CD14-positive monocyte (primary cell): ENCODE results near the gene BNIPL. TPM values are rescaled to one million over a fixed set of nuclear protein-coding genes. Genes with fewer than 3 reads are reported as not detected.

Experiments
- DNase-seq, 3 donors: peaks; one replicate each; pipeline ENCODE4 v3.0.0-alpha.2; 2011 to 2022
- H2AFZ ChIP-seq: 2 replicates; pipeline ENCODE4 v1.6.0; 2012; ENCODE audit warnings: mild to moderate bottlenecking, low read depth, low read length, inconsistent platforms; ENCODE audit not compliant: insufficient read depth, poor library complexity, severe bottlenecking
- H3K27ac ChIP-seq, 2 donors: 1 replicate in 1 of 2; 2 replicates in 1 of 2; pipeline ENCODE4 v1.5.1; 2012 to 2013; ENCODE audit warnings: low read length in 2 of 2, control low read depth in 1 of 2, inconsistent platforms in 1 of 2, low read depth in 1 of 2, mild to moderate bottlenecking in 1 of 2
- H3K27me3 ChIP-seq, 2 donors: one replicate each; pipeline versions ENCODE4 v1.6.0 to v1.6.1; 2011 to 2013; ENCODE audit warnings: low read length in 2 of 2; ENCODE audit not compliant: control insufficient read depth in 2 of 2, insufficient read depth in 2 of 2
- H3K36me3 ChIP-seq, 2 donors: replicated peaks in 1 of 2; 1 replicate in 1 of 2; 2 replicates in 1 of 2; pipeline versions ENCODE4 v1.5.1 to v1.6.1; 2012 to 2013; ENCODE audit warnings: low read length in 2 of 2, control low read depth in 1 of 2, inconsistent platforms in 1 of 2, mild to moderate bottlenecking in 1 of 2; ENCODE audit not compliant: insufficient read depth in 2 of 2, control insufficient read depth in 1 of 2
- H3K4me1 ChIP-seq, 2 donors: 1 replicate in 1 of 2; 2 replicates in 1 of 2; pipeline versions ENCODE4 v1.5.1 to v1.6.1; 2012 to 2013; ENCODE audit warnings: low read length in 2 of 2, control low read depth in 1 of 2, inconsistent platforms in 1 of 2, mild to moderate bottlenecking in 1 of 2, moderate library complexity in 1 of 2; ENCODE audit not compliant: insufficient read depth in 2 of 2, control insufficient read depth in 1 of 2
- H3K4me2 ChIP-seq: replicated peaks from 2 replicates; pipeline ENCODE3; 2012; ENCODE audit warnings: low read length, moderate library complexity, mild to moderate bottlenecking; ENCODE audit not compliant: poor library complexity, severe bottlenecking; ENCODE audit errors: extremely low read depth
- H3K4me3 ChIP-seq, 3 experiments: fragments of 200-600 bp in 1 of 3; sonication (generic) in 1 of 3; replicated peaks in 1 of 3; 1 replicate in 2 of 3; 2 replicates in 1 of 3; pipeline ENCODE4 v1.5.1; 2011 to 2013; ENCODE audit warnings: low read length in 3 of 3, mild to moderate bottlenecking in 3 of 3, control low read depth in 2 of 3, low read depth in 2 of 3, inconsistent platforms in 1 of 3, moderate library complexity in 1 of 3
- H3K79me2 ChIP-seq: 2 replicates; pipeline ENCODE4 v1.6.0; 2012; ENCODE audit warnings: mild to moderate bottlenecking, control low read depth, inconsistent platforms, low read length, moderate library complexity; ENCODE audit not compliant: insufficient read depth
- H3K9ac ChIP-seq: 2 replicates; pipeline ENCODE4 v1.6.0; 2017; ENCODE audit warnings: low read length, mild to moderate bottlenecking; ENCODE audit not compliant: insufficient read depth, poor library complexity, severe bottlenecking
- H3K9me3 ChIP-seq, 2 donors: replicated peaks in 1 of 2; 1 replicate in 1 of 2; 2 replicates in 1 of 2; pipeline versions ENCODE4 v1.5.1 to v1.6.1; 2012 to 2013; ENCODE audit warnings: low read length in 2 of 2, control low read depth in 1 of 2; ENCODE audit not compliant: control insufficient read depth in 1 of 2, insufficient read depth in 1 of 2
- H4K20me1 ChIP-seq: 2 replicates; pipeline ENCODE4 v1.6.0; 2012; ENCODE audit warnings: mild to moderate bottlenecking, low read length, control low read depth, moderate library complexity; ENCODE audit not compliant: insufficient read depth
- H3K27ac Mint-ChIP-seq, 7 donors: one replicate each; pipeline ENCODE4 v1.8.0; 2020; ENCODE audit warnings: mild to moderate bottlenecking in 7 of 7, mixed read lengths in 7 of 7, moderate library complexity in 6 of 7, inconsistent platforms in 2 of 7
- H3K27me3 Mint-ChIP-seq, 3 donors: one replicate each; pipeline ENCODE4 v1.8.0; 2021 to 2022; ENCODE audit warnings: low read depth in 3 of 3, mild to moderate bottlenecking in 3 of 3, mixed read lengths in 3 of 3, moderate library complexity in 3 of 3, inconsistent platforms in 1 of 3
- H3K36me3 Mint-ChIP-seq, 2 donors: one replicate each; pipeline ENCODE4 v1.8.0; 2020; ENCODE audit warnings: mixed read lengths in 2 of 2, inconsistent platforms in 1 of 2, mild to moderate bottlenecking in 1 of 2
- H3K4me1 Mint-ChIP-seq: one replicate; pipeline ENCODE4 v1.8.0; 2020; ENCODE audit warnings: mild to moderate bottlenecking, mixed read lengths
- H3K4me3 Mint-ChIP-seq, 2 donors: one replicate each; pipeline ENCODE4 v1.8.0; 2020; ENCODE audit warnings: mild to moderate bottlenecking in 2 of 2, mixed read lengths in 2 of 2, moderate library complexity in 1 of 2
- H3K9me3 Mint-ChIP-seq, 7 donors: one replicate each; pipeline ENCODE4 v1.8.0; 2020 to 2022; ENCODE audit warnings: mixed read lengths in 7 of 7, mild to moderate bottlenecking in 6 of 7, moderate library complexity in 6 of 7, inconsistent platforms in 2 of 7
- CTCF ChIP-seq: fragments of 200-600 bp; IDR thresholded peaks from one replicate; pipeline ENCODE4 v1.8.0; 2022; ENCODE audit warnings: antibody characterized with exemption, mild to moderate bottlenecking
- WGBS: methylation state at CpG from one replicate; pipeline ENCODE4 v1.1.5; 2013; ENCODE audit warnings: missing lambda C conversion rate; ENCODE audit not compliant: insufficient coverage; 5-methylcytosine and 5-hydroxymethylcytosine counted together
- intact Hi-C, 2 donors: fragments of 100-400 bp; cut with micrococcal nuclease; formaldehyde crosslinking; loops; one replicate each; pipeline versions ENCODE4 v1.15.0 to v1.15.1; 2023
- polyA plus RNA-seq, 3 donors: library from polyadenylated mRNA; depleted of rRNA in 1 of 3; unstranded in 2 of 3; stranded (reverse) in 1 of 3; fragments of 300-500 nt in 2 of 3; fragments of >200 nt in 1 of 3; fragmentation: Illumina TruSeq in 2 of 3; gene quantifications; 1 replicate in 2 of 3; 2 replicates in 1 of 3; pipeline ENCODE4 v1.2.3, GENCODE V29; 2012 to 2021

The BNIPL gene
- polyA plus RNA-seq, 3 donors, result 0.77 TPM; not detected in 2

GRCh38 chr1:151048645-151049032, 12.3 kb downstream of the BNIPL start:
- H3K9me3 Mint-ChIP-seq, result peaks cover 0 to 7% (median 0%) of the 10 kb centered on the region in 7 donors
- peaks cover 2 to 30% (median 27%) of the 10 kb centered on the region in 3 donors for H3K27me3 Mint-ChIP-seq
- no peak overlapping the region for H3K9ac ChIP-seq
- peak overlapping the region; percentile 85 for H2AFZ ChIP-seq
- intact Hi-C loops, result loop anchor here in 1 of 2 donors (5.0 kb wide), 1 partner anchor 36 kb away; no protein-coding TSS in a partner anchor
- H3K36me3 ChIP-seq, result peaks cover 28 to 29% of the 10 kb centered on the region in 2 donors
- H3K4me1 ChIP-seq, result peaks cover 26 to 37% of the 10 kb centered on the region in 2 donors
- no peaks in the 10 kb centered on the region for H3K9me3 ChIP-seq
- peaks cover 50% of the 10 kb centered on the region for H4K20me1 ChIP-seq
- peaks cover 35 to 41% of the 10 kb centered on the region in 2 donors for H3K36me3 Mint-ChIP-seq
- WGBS, result 100% methylated on average over 1 of the region's 3 CpGs
- peak overlapping the region in 3 of 7 donors; percentile 54 to 81 (median 66) for H3K27ac Mint-ChIP-seq
- H3K4me3 ChIP-seq, result peak overlapping the region in 2 of 3 experiments; percentile 70 to 83
- peaks cover 50% of the 10 kb centered on the region for H3K4me1 Mint-ChIP-seq
- H3K27me3 ChIP-seq, result peaks cover 3 to 20% of the 10 kb centered on the region in 2 donors
- peak overlapping the region; percentile 95 to 99 for H3K4me3 Mint-ChIP-seq
- no peak overlapping the region for H3K27ac ChIP-seq
- no peaks in the 10 kb centered on the region for H3K79me2 ChIP-seq
- peak overlapping the region; percentile 97 for H3K4me2 ChIP-seq
- no peak for DNase-seq
- peak; percentile 65 for TF ChIP-seq CTCF

GRCh38 chr1:151049458-151049857, 13.1 kb downstream of the BNIPL start:
- no peak overlapping the region for H3K4me2 ChIP-seq
- intact Hi-C loops, result loop anchor here in 1 of 2 donors (5.0 kb wide), 1 partner anchor 37 kb away; no protein-coding TSS in a partner anchor

More at GRCh38 chr1:151049458-151049857, 13.1 kb downstream of the BNIPL start:
- Mint-ChIP-seq H3K27me3 (peaks cover 2 to 32% (median 27%) of the 10 kb centered on the region in 3 donors), H3K4me3 (no peak overlapping the region), H3K9me3 (peaks cover 0 to 7% (median 0%) of the 10 kb centered on the region in 7 donors), H3K27ac (no peak overlapping the region), H3K4me1 (peaks cover 51% of the 10 kb centered on the region), H3K36me3 (peaks cover 43 to 46% of the 10 kb centered on the region in 2 donors)
- H3K4me1 ChIP-seq, result peaks cover 26 to 37% of the 10 kb centered on the region in 2 donors
- H3K4me3 ChIP-seq, result no peak overlapping the region
- peaks cover 7% of the 10 kb centered on the region for H3K79me2 ChIP-seq
- no peaks in the 10 kb centered on the region for H3K9me3 ChIP-seq
- no peak overlapping the region for H2AFZ ChIP-seq
- H3K27me3 ChIP-seq, result peaks cover 3 to 20% of the 10 kb centered on the region in 2 donors
- TF ChIP-seq CTCF, result no peak
- H3K36me3 ChIP-seq, result peaks cover 36 to 38% of the 10 kb centered on the region in 2 donors
- 96% methylated on average over 3 of the region's 5 CpGs for WGBS
- H4K20me1 ChIP-seq, result peaks cover 58% of the 10 kb centered on the region
- H3K9ac ChIP-seq, result no peak overlapping the region
- H3K27ac ChIP-seq, result no peak overlapping the region
- no peak for DNase-seq
